Ectodermal cell (in vitro differentiated cells): ENCODE measurements around the gene TEN1.
A peak's percentile ranks its signal among the peaks of the same experiment; 100 is the strongest.

Experiments used
- H3K27ac ChIP-seq: 2 replicates; pipeline ENCODE4 v1.7.0; 2013; ENCODE audit warnings: mild to moderate bottlenecking, low read depth, low read length; ENCODE audit not compliant: insufficient read depth, poor library complexity, severe bottlenecking
- H3K27me3 ChIP-seq: 2 replicates; pipeline ENCODE4 v1.7.0; 2013; ENCODE audit warnings: mild to moderate bottlenecking, low read length; ENCODE audit not compliant: insufficient read depth, control insufficient read depth, poor library complexity, severe bottlenecking
- H3K36me3 ChIP-seq: one replicate; pipeline ENCODE4 v1.7.0; 2013; ENCODE audit warnings: low read length; ENCODE audit not compliant: control insufficient read depth, insufficient read depth
- H3K4me1 ChIP-seq: one replicate; pipeline ENCODE4 v1.7.0; 2013; ENCODE audit warnings: low read length; ENCODE audit not compliant: control insufficient read depth, insufficient read depth
- H3K4me3 ChIP-seq: 2 replicates; pipeline ENCODE4 v1.7.0; 2013; ENCODE audit warnings: low read depth, low read length, control low read depth; ENCODE audit not compliant: insufficient read depth
- H3K9me3 ChIP-seq: 2 replicates; pipeline ENCODE4 v1.7.0; 2013; ENCODE audit warnings: mild to moderate bottlenecking, low read length, moderate library complexity; ENCODE audit not compliant: control insufficient read depth
- WGBS, 2 experiments: methylation state at CpG; one replicate each; pipeline ENCODE4 v1.1.7; 2013; ENCODE audit warnings: missing lambda C conversion rate in 2 of 2; 5-methylcytosine and 5-hydroxymethylcytosine counted together

The TEN1 gene

DNA sequence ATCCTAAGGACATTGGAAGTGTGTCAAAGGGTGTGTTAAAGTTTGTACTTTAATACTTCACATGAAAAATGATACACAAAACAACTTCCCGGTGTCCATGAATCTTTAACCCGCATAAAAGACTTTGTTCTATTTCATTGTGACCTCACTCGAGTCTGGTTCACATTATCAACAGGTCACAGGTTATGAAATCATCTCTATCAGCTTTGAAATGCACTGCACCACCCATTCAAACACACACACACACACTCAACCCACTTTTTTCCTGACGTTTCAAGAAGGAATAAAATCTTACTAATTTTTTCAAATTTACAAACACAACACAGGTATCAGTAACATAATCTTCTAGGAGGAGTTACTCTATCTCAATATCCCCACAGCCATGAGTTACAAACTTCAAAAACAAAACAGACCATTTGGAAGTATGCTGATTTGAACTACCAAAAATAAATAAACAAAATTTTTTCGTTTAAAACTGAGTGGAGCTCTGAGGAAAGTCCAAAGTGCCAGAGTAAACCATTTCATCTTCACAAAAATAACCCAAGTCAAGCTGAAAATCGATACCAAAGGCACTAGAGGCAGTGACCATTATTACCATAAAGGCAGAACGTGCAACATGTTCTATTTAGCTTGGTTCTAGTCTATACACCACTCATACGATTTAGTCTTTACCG is 2.7 kb upstream of the TEN1 start:
- Histone ChIP-seq H3K4me3 (no peak overlapping the region), H3K27ac (no peak overlapping the region), H3K27me3 (no peaks in the 10 kb centered on the region), H3K4me1 (no peaks in the 10 kb centered on the region), H3K9me3 (no peaks in the 10 kb centered on the region), H3K36me3 (no peaks in the 10 kb centered on the region)
- WGBS, 2 experiments, result 91 to 94% methylated on average over 9 of the region's 9 CpGs

DNA sequence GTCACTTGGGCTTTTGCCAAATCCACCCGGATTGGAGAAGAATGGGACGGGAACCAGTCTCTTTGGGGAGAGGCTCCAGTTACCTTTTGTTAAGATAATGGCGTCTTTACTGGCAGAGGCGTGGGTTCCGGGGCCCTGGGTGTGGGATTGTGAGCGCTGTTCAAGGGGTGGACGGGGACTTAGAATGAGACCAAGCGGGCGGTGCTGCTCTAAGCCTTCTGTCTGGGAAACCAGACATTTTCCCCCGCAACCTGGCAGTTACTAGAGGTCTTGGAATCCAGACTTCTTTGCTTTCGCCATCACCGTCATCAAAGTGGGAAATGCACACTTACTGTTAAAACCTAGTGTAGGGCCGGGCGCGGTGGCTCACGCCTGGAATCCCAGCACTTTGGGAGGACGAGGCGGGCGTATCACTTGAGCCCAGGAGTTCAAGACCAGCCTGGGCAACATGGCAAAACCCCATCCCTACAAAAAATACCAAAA is 706 bp downstream of the TEN1 start:
- no peaks in the 10 kb centered on the region for H3K36me3 ChIP-seq
- peak overlapping the region; percentile 98 for H3K27ac ChIP-seq
- H3K9me3 ChIP-seq, result no peaks in the 10 kb centered on the region
- peak overlapping the region; percentile 96 for H3K4me3 ChIP-seq
- WGBS, 2 experiments, result 9 to 10% methylated on average over 19 of the region's 19 CpGs
- no peaks in the 10 kb centered on the region for H3K27me3 ChIP-seq
- H3K4me1 ChIP-seq, result no peaks in the 10 kb centered on the region

DNA sequence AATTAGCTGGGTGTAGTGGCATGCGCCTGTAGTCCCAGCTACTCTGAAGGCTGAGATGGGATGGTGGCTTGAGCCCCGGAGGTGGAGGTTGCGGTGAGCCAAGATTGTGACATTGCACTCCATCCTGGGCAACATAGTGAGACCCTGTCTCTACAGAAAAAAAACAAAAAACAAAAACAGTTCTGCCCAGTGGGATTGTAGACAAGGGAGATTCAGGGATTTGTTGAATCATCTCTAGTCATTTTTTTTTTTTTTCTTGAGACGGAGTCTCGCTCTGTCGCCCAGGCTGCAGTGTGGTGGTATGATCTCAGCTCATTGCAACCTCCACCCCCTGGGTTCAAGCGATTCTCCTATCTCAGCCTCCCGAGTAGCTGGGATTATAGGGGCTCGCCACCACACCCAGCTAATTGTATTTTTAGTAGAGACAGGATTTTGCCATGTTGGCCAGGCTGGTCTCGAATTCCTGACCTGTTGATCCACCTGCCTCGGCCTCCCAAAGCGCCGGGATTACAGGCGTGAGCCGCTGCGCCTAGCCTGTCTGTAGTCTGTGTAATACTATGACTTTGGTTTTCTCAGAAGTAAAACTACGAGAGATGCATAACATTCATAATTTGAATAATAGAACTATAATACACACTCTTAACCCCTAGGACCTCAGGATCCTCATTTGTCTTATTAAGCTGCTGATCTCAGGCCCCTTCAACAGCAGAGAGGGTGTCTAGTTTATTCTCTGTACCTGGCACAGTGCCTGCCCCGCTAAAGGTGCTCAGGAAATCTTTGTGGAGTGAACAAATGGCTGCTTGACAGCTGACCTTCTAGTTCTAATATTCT is 1.4 kb downstream of the TEN1 start:
- peak overlapping the region; percentile 96 for H3K4me3 ChIP-seq
- no peaks in the 10 kb centered on the region for H3K4me1 ChIP-seq
- WGBS, 2 experiments, result 90 to 94% methylated on average over 17 to 18 of the region's 18 CpGs
- H3K36me3 ChIP-seq, result no peaks in the 10 kb centered on the region
- H3K9me3 ChIP-seq, result no peaks in the 10 kb centered on the region
- no peaks in the 10 kb centered on the region for H3K27me3 ChIP-seq
- peak overlapping the region; percentile 98 for H3K27ac ChIP-seq

DNA sequence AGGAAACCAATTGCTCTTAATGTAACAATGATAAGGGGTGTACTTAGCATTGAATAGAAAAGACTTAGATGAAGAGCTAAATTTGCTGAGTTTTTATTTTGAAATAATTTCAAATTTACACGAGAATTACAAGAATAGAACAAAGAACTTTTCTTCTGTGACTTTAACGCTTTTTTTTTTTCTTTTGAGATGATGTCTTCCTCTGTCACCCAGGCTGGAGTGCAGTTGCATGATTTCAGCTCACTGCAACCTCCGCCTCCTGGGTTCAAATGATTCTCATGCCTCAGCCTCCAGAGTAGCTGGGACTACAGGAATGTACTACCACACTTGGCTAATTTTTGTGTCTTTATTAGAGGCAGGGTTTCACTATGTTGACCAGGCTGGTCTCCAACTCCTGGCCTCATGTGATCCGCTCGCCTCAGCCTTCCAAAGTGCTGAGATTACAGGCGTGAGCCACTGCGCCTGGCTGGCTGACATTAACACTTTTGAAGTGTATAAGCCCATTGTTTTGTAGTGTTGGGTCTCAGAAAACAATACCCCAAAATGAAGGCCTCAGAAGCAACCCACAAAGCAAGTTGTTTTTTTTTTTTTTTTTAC is 2.1 kb downstream of the TEN1 start:
- 88 to 96% methylated on average over 7 of the region's 7 CpGs for WGBS, 2 experiments
- Histone ChIP-seq H3K27me3 (no peaks in the 10 kb centered on the region), H3K4me1 (no peaks in the 10 kb centered on the region), H3K36me3 (no peaks in the 10 kb centered on the region), H3K9me3 (no peaks in the 10 kb centered on the region), H3K27ac (no peak overlapping the region), H3K4me3 (no peak overlapping the region)

DNA sequence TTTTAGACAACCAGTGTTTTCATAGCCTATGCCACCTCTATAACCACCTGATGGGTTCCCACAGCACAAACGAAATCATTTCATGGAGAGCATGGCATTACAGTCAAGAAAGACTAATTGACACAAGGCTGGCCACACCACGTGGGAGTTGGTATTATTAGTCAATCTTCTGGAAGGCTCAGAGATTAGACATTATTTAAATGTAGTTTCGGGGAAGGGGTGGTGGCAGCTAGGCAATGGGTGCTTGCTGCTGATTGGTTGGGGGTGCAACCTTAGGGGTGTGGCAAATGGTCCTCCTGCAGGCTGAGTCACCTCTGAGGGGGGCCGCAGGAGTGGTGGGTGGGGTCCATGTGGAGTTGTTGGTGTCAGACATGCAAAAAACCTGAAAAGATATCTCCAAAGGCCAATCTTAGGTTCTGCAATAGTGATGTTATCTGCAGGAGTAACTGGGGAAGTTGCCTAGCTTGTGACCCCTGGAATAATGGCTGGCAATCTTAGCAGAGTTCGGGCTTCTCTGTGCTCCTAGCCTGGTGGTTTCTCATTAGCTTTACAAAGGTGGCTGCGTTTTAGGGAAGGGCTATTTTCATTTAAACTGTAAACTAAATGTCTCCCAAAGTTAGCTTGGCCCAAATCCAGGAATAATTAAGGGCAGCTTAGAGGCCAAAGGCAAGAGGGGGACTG is 4.6 kb downstream of the TEN1 start:
- H3K9me3 ChIP-seq, result no peaks in the 10 kb centered on the region
- H3K4me1 ChIP-seq, result no peaks in the 10 kb centered on the region
- no peaks in the 10 kb centered on the region for H3K36me3 ChIP-seq
- H3K4me3 ChIP-seq, result no peak overlapping the region
- H3K27me3 ChIP-seq, result no peaks in the 10 kb centered on the region
- no peak overlapping the region for H3K27ac ChIP-seq
- WGBS, 2 experiments, result 28 to 32% methylated on average over 6 of the region's 6 CpGs

DNA sequence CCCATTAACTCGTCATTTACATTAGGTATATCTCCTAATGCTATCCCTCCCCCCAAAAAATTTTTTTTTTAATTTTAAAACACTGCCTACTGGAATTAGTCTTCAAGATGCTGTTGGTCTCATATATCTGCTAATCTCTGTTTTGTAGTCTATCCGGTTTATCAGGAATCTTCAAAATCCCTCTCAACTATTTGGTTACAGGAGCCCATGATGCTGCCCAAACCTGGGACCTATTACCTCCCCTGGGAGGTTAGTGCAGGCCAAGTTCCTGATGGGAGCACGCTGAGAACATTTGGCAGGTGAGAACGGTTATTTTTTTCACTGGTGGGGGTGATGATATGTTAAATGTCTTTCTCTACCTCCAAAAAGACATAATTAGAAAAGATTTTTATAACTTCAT is 6.9 kb downstream of the TEN1 start:
- Histone ChIP-seq H3K9me3 (no peaks in the 10 kb centered on the region), H3K4me1 (no peaks in the 10 kb centered on the region), H3K27me3 (no peaks in the 10 kb centered on the region), H3K27ac (no peak overlapping the region), H3K4me3 (no peak overlapping the region), H3K36me3 (no peaks in the 10 kb centered on the region)
- 90 to 100% methylated on average over 2 to 3 of the region's 4 CpGs for WGBS, 2 experiments

DNA sequence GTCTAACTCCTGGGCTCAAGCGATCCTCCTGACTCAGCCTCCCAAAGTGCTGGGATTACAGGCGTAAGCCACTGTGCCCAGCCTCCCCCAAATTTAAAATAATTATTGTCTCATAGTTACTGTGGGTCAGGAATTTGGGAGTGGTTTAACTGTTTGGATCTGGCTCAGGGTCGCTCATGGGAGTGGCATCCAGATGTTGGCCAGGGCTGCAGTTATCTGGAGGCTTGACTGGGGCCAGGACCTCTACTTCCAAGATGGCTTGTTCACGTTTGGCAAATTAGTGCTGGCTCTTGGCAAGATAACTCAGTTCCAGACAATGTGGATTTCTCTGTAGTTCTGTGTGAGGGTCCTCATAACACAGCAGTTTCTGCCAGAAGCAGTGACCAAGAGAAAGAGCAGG is 8.0 kb downstream of the TEN1 start:
- Histone ChIP-seq H3K36me3 (no peaks in the 10 kb centered on the region), H3K4me3 (no peak overlapping the region), H3K27ac (no peak overlapping the region), H3K9me3 (no peaks in the 10 kb centered on the region), H3K27me3 (no peaks in the 10 kb centered on the region), H3K4me1 (no peaks in the 10 kb centered on the region)
- WGBS, 2 experiments, result 94 to 97% methylated on average over 4 of the region's 4 CpGs

DNA sequence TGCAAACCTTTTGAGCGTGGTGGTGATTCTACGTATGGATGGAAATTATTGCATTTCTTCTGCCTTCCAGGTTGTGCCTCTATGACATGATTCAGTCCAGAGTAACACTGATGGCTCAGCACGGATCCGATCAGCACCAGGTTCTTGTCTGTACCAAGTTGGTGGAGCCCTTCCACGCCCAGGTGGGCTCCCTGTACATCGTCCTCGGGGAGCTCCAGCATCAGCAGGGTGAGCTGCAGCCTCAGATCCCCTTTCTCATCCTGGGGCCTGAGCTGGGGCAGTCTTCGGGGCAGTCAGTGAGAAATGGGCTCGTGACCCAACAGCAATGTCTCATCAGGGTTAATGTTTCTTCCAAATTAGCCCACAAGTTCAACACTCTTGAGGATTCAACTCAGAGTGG is 12.4 kb downstream of the TEN1 start:
- Histone ChIP-seq H3K4me1 (no peaks in the 10 kb centered on the region), H3K36me3 (no peaks in the 10 kb centered on the region), H3K9me3 (no peaks in the 10 kb centered on the region), H3K27ac (no peak overlapping the region), H3K4me3 (no peak overlapping the region), H3K27me3 (no peaks in the 10 kb centered on the region)
- WGBS, 2 experiments, result 87% methylated on average over 9 of the region's 9 CpGs

DNA sequence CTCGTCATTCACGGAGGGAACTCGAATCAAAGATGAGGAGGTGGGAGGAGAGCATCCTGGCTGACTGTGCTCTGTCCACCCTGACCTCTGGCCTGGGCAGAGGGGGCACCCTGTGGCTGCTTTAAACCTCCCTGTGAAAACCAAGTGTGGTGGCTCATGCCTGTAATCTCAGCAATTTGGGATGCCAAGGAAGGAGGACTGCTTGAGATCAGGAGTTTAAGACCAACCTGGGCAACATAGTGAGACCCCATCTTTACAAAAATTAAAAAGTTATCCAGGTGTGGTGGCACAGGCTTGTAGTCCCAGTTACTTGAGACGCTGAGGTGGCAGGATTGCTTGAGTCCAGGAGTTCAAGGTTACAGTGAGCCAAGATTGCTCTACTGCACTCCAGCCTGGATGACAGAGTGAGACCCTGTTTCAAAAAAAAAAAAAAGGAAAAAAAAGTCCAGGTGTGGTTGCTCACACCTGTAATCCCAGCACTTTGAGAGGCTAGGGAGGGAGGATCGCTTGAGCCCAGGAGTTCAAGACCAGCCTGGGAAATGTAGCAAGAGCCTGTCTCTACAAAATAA is 15.8 kb downstream of the TEN1 start:
- H3K9me3 ChIP-seq, result no peaks in the 10 kb centered on the region
- no peaks in the 10 kb centered on the region for H3K4me1 ChIP-seq
- no peaks in the 10 kb centered on the region for H3K27me3 ChIP-seq
- no peak overlapping the region for H3K27ac ChIP-seq
- 94 to 95% methylated on average over 5 of the region's 5 CpGs for WGBS, 2 experiments
- H3K36me3 ChIP-seq, result no peaks in the 10 kb centered on the region
- H3K4me3 ChIP-seq, result no peak overlapping the region
